OCI-LY7 (cell line): ENCODE measurements around the gene IGSF9.

Source experiments
- CTCF ChIP-seq: fragments of 200-600 bp; sonication (generic); conservative IDR thresholded peaks from 2 replicates; pipeline ENCODE4 v1.5.1; 2014; ENCODE audit warnings: mild to moderate bottlenecking, antibody characterized with exemption, low read length, moderate library complexity, mixed read lengths
- EZH2phosphoT487 ChIP-seq: fragments of 200-600 bp; sonication (generic); IDR thresholded peaks from 2 replicates; pipeline ENCODE4 v1.6.1; 2018; ENCODE audit warnings: low read depth, borderline replicate concordance, mild to moderate bottlenecking, mixed run types, antibody characterized with exemption, low read length, moderate library complexity, mixed read lengths

- TF ChIP-seq CTCF, result no peak
- no peak for TF ChIP-seq EZH2phosphoT487
These were observed 4.3 kb downstream of the IGSF9 start for GRCh38 chr1:159941141-159941540.
